PFSK-1 (cell line): ENCODE results near the gene PLEKHH3.

Source experiments
- POLR2AphosphoS5 ChIP-seq: IDR thresholded peaks from 2 replicates; pipeline ENCODE4 v1.6.1; 2012; ENCODE audit warnings: low read depth, mild to moderate bottlenecking, control low read depth, low read length, moderate library complexity
- REST ChIP-seq, 2 experiments: IDR thresholded peaks; 2 replicates each; pipeline versions ENCODE4 v1.6.1 to v1.8.0; 2011 to 2012; ENCODE audit warnings: low read depth in 2 of 2, low read length in 2 of 2, control low read depth in 1 of 2, inconsistent platforms in 1 of 2, mild to moderate bottlenecking in 1 of 2, moderate library complexity in 1 of 2; ENCODE audit not compliant: insufficient read depth in 1 of 2
- TAF1 ChIP-seq: IDR thresholded peaks from 2 replicates; pipeline ENCODE4 v1.6.1; 2012; ENCODE audit warnings: low read length, control low read depth, borderline replicate concordance; ENCODE audit not compliant: insufficient read depth

DNA sequence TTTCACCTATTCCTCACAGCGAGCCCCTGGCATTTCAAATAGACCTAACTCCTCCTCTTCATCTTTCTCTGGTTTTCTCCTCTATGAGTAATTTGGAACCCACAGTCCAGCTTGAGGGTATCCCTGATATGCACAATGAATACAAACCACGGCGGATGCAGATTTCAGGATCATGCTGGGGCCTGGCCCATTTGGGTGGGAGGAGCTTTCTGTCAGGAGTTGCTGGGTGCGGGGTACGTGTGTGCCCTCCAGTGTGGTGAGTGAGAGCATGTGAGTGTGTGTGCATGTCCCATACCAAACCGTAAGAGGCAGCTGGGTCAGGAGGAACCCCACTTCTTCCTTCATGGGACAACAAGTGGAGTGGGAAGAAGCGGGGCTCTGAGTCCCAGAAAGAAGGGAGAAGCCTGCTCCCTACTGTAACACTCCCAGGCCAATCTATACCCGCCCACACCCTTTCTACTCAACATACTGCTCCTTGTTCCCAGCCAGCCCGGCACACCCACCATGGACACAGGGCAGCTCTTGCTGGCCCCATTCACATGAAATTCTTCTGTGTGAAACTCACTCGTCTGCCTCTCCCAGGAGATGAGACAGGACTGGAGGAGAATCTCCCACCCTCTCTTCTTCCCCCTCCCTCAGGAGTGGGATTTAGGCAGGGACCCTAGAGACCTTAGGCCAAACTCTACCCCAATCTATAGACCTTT lies 23.9 kb upstream of the PLEKHH3 start:
- no peak for TF ChIP-seq TAF1
- TF ChIP-seq POLR2AphosphoS5: no peak; the same call in 1 of the 2 replicates
- no peak for TF ChIP-seq REST (IDR thresholded peaks at IDR 0.05; ENCODE audit: insufficient read depth in 1 of 2, low read depth in 2 of 2, low read length in 2 of 2)
